Measurements from ENCODE around the gene NKX3-2. TPM values are rescaled to one million over a fixed set of nuclear protein-coding genes. Genes with fewer than 3 reads are reported as not detected.

Gene NKX3-2
- total and polyA plus RNA-seq, 9 of the 15 experiments (the other 6 are each of a cell fraction or from before 2014, with no cell fraction given), result 0.03 to 0.81 (median 0.27) TPM; not detected in 1

DNA sequence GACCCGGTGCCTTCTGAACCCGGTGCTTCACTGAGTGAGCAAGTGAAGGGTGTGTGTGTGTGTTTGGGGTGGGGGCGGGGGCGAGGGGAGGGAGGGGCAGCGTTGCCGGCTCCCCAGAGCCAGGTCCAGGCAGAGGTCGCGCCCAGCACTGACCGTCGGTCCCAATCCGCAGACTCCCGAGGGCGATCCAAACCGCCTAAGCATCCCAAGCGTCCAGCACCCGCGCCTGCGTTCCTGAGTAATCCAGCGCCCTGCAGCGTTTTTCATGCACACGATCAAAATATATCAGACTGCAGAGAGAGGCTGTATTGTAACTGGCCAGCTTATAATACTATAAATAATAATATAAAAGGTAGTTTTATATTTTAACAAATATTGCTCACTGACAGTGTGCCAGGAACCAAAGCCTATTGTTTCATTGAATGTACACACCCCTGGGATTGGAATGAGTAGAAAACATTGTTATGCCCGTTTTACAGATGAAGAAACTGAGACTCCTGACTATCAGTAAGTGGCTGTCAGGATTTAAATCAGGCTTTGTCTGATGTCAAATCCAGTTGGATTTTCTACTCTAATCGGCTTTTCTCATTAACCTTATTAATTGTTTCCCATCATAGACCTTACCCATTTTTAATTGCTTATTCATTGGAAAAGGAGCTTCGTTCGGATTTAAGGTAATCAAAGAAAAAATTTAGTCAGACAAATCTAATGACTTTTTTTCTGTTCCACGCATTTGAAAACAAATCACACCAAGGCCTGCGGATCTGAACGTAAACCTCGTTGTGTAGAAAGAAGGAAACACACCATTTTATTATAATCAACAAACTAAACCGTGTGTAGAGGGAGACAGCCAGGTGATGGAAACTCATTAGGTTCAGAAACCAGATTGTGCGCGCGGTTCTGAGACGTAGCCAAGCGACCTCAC lies 4.0 kb upstream of the NKX3-2 start (continued):
- TF ChIP-seq CBX1 (IDR thresholded peaks at IDR 0.05; ENCODE audit: low read depth) (0 out of 2 replicates have a peak, but pooled peaks have one; percentile 23), U2AF2 (optimal IDR thresholded peaks at IDR 0.05; ENCODE audit: low read depth, low read length) (no peak)

DNA sequence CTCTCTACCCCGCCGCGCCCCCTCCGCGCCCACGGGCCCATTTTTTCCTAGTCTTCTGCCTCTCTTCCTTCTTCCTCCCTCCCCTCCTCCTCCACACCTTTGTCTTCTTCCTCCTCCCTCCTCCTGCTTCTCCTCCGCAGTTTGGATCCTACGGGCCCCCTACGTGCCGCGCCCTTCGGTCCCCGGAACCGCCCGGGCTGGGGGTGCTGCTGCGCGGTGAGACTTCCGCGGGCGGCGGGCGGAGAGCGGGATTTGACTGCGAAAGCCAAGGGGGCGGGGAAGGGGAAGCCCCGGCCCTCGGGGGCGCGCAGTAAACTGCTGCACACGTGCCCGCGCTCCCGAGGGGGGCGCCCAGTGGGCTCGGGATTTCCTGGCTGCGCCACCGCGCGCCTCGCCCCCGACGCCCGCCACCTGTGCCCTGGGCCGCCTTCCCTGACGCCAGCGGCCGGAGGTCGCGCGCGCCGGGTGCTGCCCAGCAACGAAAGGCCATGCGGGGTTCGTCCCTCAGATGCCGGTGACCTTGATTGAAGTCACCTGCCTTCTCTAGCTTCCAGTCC lies 3.3 kb upstream of the NKX3-2 start:
- Histone ChIP-seq H4K20me1 (replicated peaks; ENCODE audit: control insufficient read depth, insufficient read depth, low read length) (no peaks in the 10 kb centered on the region), H3K36me3 (ENCODE audit: control insufficient read depth, insufficient read depth, low read length) (no peaks in the 10 kb centered on the region), H3K4me3 (peak overlapping the region; percentile 28), H3K4me2 (ENCODE audit: insufficient read depth, low read length) (peak overlapping the region; percentile 32; the same call in 1 of the 2 replicates), H3K4me1 (replicated peaks in 1 of 2; ENCODE audit: control insufficient read depth in 2 of 2, insufficient read depth in 2 of 2, low read length in 2 of 2) (peaks cover 2 to 31% of the 10 kb centered on the region in 2 experiments; a peak in 4 of 5 replicates), H3K27ac (ENCODE audit: extremely low read depth, low read depth, low read length) (no peak overlapping the region), H3K27me3 (ENCODE audit: control insufficient read depth in 2 of 2, insufficient read depth in 2 of 2, low read length in 2 of 2) (peaks cover 0 to 4% of the 10 kb centered on the region in 2 experiments; a peak in 1 of 5 replicates), H3K9me3 (replicated peaks; ENCODE audit: control insufficient read depth, insufficient read depth, low read depth, low read length) (peaks cover 4% of the 10 kb centered on the region; the same call in 1 of the 2 replicates), H3K9me1 (ENCODE audit: control insufficient read depth, insufficient read depth, low read length) (no peaks in the 10 kb centered on the region), H2AFZ (ENCODE audit: low read depth, low read length) (0 out of 2 replicates have a peak overlapping the region, but pooled peaks have one; percentile 40), H3K9ac (ENCODE audit: insufficient read depth in 1 of 2, low read depth in 2 of 2, low read length in 2 of 2) (peak overlapping the region in 1 of 2 experiments; percentile 20; a peak in 1 of 4 replicates), H3K79me2 (ENCODE audit: control insufficient read depth, insufficient read depth, low read length) (no peaks in the 10 kb centered on the region)
- CTCF ChIA-PET (ENCODE audit: low intra/inter-chr PET ratio), result interaction anchor here (3.7 kb wide), 1 partner anchor 696 kb away, joined by 25 read pairs; no protein-coding TSS in a partner anchor
- in situ Hi-C loops (cut with MboI), result loop anchor here (5.0 kb wide), 1 partner anchor 700 kb away; no protein-coding TSS in a partner anchor
- BruUV-seq (replicated peaks), result no TSS peak
- POLR2A ChIA-PET, result interaction anchor here (0.8 kb wide), 1 partner anchor 66 kb away, joined by 3 read pairs; no protein-coding TSS in a partner anchor
- no peak for DNase-seq (ENCODE audit: extremely low read depth in 1 of 4, low spot score in 3 of 4)
- intact Hi-C loops (cut with micrococcal nuclease), result loop anchor here (5.0 kb wide), 2 partner anchors 65 to 115 kb away; partner anchors contain the start of gene RAB28
- 18% methylated on average over 24 of the region's 56 CpGs for WGBS (ENCODE audit: insufficient coverage, low coverage, missing lambda C conversion rate)
- FAIRE-seq, result no peak
- ATAC-seq, result no peak
- TF ChIP-seq, protein P1, sequence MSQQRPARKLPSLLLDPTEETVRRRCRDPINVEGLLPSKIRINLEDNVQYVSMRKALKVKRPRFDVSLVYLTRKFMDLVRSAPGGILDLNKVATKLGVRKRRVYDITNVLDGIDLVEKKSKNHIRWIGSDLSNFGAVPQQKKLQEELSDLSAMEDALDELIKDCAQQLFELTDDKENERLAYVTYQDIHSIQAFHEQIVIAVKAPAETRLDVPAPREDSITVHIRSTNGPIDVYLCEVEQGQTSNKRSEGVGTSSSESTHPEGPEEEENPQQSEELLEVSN (IDR thresholded peaks at IDR 0.05; ENCODE audit: borderline replicate concordance in 1 of 2, extremely low read depth in 1 of 2, insufficient read depth in 1 of 2, insufficient read length in 1 of 2, low read depth in 1 of 2, low read length in 1 of 2, poor library complexity in 1 of 2, severe bottlenecking in 1 of 2), result peak in 1 of 2 experiments; percentile 56
- TF ChIP-seq ESRRA (IDR thresholded peaks at IDR 0.05; ENCODE audit: borderline replicate concordance, low read depth) (no peak), YY1 (IDR thresholded peaks at IDR 0.05; ENCODE audit: borderline replicate concordance in 1 of 3, control insufficient read depth in 1 of 3, extremely low read depth in 1 of 3, insufficient read depth in 3 of 3, insufficient read length in 1 of 3, insufficient replicate concordance in 2 of 3, low read depth in 1 of 3, low read length in 2 of 3) (no peak), L3MBTL2 (IDR thresholded peaks at IDR 0.05) (peak; percentile 46; the same call in 1 of the 2 replicates), ZNF217 (CRISPR knock-in tag; IDR thresholded peaks at IDR 0.05) (no peak), SREBF2 (CRISPR knock-in tag; IDR thresholded peaks at IDR 0.05) (no peak), FOXK2 (conservative IDR thresholded peaks at IDR 0.05 in 1 of 2, IDR thresholded peaks at IDR 0.05 in 1 of 2; ENCODE audit: low read depth in 2 of 2) (no peak), NR2F6 (CRISPR knock-in tag; IDR thresholded peaks at IDR 0.05) (no peak), ZNF124 (CRISPR knock-in tag; IDR thresholded peaks at IDR 0.05) (no peak), HMGN3 (IDR thresholded peaks at IDR 0.05; ENCODE audit: borderline replicate concordance, extremely low read depth, insufficient read length, low read depth, low read length) (no peak)
- TF ChIP-seq, protein P2, sequence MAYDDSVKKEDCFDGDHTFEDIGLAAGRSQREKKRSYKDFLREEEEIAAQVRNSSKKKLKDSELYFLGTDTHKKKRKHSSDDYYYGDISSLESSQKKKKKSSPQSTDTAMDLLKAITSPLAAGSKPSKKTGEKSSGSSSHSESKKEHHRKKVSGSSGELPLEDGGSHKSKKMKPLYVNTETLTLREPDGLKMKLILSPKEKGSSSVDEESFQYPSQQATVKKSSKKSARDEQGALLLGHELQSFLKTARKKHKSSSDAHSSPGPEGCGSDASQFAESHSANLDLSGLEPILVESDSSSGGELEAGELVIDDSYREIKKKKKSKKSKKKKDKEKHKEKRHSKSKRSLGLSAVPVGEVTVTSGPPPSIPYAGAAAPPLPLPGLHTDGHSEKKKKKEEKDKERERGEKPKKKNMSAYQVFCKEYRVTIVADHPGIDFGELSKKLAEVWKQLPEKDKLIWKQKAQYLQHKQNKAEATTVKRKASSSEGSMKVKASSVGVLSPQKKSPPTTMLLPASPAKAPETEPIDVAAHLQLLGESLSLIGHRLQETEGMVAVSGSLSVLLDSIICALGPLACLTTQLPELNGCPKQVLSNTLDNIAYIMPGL (CRISPR knock-in tag; IDR thresholded peaks at IDR 0.05), result no peak
